Neutrophil (primary cell): ENCODE results near the gene PLCL1.

Experiments used
- H3K27ac ChIP-seq: fragments of 200-600 bp; sonication (generic); 2 replicates; pipeline ENCODE4 v1.5.1; 2016; ENCODE audit warnings: mild to moderate bottlenecking, moderate library complexity
- H3K27me3 ChIP-seq: fragments of 200-600 bp; sonication (generic); 2 replicates; pipeline ENCODE4 v1.6.0; 2016; ENCODE audit warnings: mild to moderate bottlenecking
- H3K36me3 ChIP-seq: fragments of 200-600 bp; sonication (generic); 2 replicates; pipeline ENCODE4 v1.5.1; 2017
- H3K4me1 ChIP-seq, 2 experiments: fragments of 200-600 bp in 1 of 2; sonication (generic) in 1 of 2; 1 replicate in 1 of 2; 2 replicates in 1 of 2; pipeline versions ENCODE4 v1.5.1 to v1.6.1; 2013 to 2016; ENCODE audit warnings: low read depth in 1 of 2, low read length in 1 of 2, mild to moderate bottlenecking in 1 of 2, moderate library complexity in 1 of 2; ENCODE audit not compliant: control insufficient read depth in 1 of 2, insufficient read depth in 1 of 2
- H3K4me3 ChIP-seq, 2 experiments: fragments of 200-600 bp in 1 of 2; sonication (generic) in 1 of 2; 1 replicate in 1 of 2; 2 replicates in 1 of 2; pipeline ENCODE4 v1.5.1; 2013 to 2016; ENCODE audit warnings: low read depth in 1 of 2, low read length in 1 of 2, mild to moderate bottlenecking in 1 of 2, moderate library complexity in 1 of 2
- H3K9me3 ChIP-seq: fragments of 200-600 bp; sonication (generic); 2 replicates; pipeline ENCODE4 v1.5.1; 2016
- TF ChIP-seq, protein P1 (sequence below): fragments of 200-600 bp; sonication (generic); IDR thresholded peaks from 2 replicates; pipeline ENCODE4 v1.5.1; 2016; ENCODE audit warnings: antibody characterized with exemption

Gene PLCL1

DNA sequence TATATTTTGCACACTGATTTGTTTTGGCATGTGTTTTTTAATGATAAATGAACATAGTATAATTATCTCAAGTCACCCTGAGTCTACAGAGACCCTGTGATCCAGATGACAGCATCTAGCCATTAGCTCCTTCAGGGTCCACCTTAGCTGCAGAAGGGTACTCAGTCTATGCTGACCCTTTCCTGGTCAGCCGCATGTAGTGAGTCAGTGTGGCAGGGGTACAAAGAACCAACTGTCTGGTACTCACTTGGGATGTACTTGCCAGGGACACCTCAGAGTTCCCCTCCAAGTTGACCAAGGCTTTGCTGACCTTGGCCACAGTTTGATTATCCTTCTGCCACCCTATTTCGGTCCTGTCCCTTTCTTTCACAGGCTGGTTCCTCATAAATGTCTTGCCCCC, 369.5 kb downstream of the PLCL1 start:
- TF ChIP-seq, protein P1, sequence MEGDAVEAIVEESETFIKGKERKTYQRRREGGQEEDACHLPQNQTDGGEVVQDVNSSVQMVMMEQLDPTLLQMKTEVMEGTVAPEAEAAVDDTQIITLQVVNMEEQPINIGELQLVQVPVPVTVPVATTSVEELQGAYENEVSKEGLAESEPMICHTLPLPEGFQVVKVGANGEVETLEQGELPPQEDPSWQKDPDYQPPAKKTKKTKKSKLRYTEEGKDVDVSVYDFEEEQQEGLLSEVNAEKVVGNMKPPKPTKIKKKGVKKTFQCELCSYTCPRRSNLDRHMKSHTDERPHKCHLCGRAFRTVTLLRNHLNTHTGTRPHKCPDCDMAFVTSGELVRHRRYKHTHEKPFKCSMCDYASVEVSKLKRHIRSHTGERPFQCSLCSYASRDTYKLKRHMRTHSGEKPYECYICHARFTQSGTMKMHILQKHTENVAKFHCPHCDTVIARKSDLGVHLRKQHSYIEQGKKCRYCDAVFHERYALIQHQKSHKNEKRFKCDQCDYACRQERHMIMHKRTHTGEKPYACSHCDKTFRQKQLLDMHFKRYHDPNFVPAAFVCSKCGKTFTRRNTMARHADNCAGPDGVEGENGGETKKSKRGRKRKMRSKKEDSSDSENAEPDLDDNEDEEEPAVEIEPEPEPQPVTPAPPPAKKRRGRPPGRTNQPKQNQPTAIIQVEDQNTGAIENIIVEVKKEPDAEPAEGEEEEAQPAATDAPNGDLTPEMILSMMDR: no peak
- peaks cover 3 to 53% of the 10 kb centered on the region in 2 experiments for H3K4me1 ChIP-seq

DNA sequence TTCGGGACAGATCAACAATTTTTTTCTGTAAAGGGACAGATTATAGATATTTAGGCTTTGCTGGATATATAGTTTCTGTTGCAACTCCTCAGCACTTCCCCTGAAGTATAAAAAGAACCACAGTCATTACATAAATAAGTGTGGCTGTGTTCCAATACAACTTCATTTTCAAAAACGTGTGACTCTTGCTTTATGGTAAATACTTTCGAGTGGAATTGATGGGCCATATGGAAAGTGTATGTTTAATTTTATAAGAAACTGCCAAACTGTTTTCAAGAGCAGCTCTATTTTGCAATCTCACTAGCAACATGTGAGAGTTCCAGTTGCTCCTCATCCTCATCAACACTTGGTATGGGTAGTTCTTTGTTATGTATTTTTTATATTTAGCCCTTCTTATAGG, 370.9 kb downstream of the PLCL1 start:
- TF ChIP-seq, protein P1: no peak
- H3K4me3 ChIP-seq: no peak overlapping the region
- no peak overlapping the region for H3K27ac ChIP-seq
- no peaks in the 10 kb centered on the region for H3K27me3 ChIP-seq
- H3K4me1 ChIP-seq: peaks cover 3 to 53% of the 10 kb centered on the region in 2 experiments
- peaks cover 6% of the 10 kb centered on the region for H3K9me3 ChIP-seq
- H3K36me3 ChIP-seq: no peaks in the 10 kb centered on the region

More for the DNA sequence above, 369.5 kb downstream of the PLCL1 start:
- Histone ChIP-seq H3K27ac (no peak overlapping the region), H3K4me3 (no peak overlapping the region), H3K27me3 (no peaks in the 10 kb centered on the region), H3K9me3 (no peaks in the 10 kb centered on the region), H3K36me3 (no peaks in the 10 kb centered on the region)

DNA sequence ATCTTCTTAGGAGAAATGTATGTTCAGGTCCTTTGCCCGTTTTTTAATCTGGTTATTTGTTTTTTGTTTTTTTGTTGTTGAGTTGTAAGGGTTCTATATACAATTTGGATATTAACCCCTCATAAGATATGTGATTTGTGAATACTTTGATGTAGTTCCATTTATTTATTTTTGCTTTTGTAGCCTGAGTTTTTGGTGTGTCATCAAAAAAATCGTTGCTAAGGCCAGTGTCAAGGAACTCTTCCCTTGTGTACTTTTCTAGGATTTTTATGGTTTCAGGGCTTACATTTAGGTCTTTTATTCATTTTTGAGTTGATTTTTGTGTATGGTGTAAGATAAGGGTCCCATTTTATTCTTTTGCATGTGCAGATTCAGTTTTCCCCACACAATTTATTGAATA, 372.6 kb downstream of the PLCL1 start:
- H3K4me3 ChIP-seq: no peak overlapping the region

DNA sequence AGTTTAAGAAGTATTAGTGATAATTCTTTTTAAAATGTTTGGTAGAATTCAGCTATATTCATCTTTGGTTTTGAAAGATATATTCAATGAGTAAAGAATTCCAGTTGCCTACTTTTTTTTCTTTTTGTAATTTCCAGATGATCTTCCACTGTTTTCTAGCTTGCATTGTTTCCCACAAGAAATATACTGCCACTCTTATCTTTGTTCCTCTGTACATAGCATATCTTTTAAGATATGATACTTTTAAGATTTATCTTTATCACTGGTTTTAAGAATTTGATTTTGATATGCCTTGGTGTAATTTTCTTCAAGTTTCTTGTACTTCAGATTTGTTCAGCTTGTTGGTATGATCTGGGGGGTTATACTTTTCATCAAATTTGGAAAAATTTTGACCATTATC, 374.4 kb downstream of the PLCL1 start:
- TF ChIP-seq, protein P1: no peak
- Histone ChIP-seq H3K27ac (no peak overlapping the region), H3K9me3 (peaks cover 6% of the 10 kb centered on the region), H3K4me1 (peaks cover 0 to 27% of the 10 kb centered on the region in 2 experiments), H3K36me3 (no peaks in the 10 kb centered on the region), H3K4me3 (no peak overlapping the region), H3K27me3 (no peaks in the 10 kb centered on the region)

More for the DNA sequence above, 372.6 kb downstream of the PLCL1 start:
- H3K36me3 ChIP-seq: no peaks in the 10 kb centered on the region
- H3K27ac ChIP-seq: no peak overlapping the region
- peaks cover 0 to 44% of the 10 kb centered on the region in 2 experiments for H3K4me1 ChIP-seq
- no peaks in the 10 kb centered on the region for H3K27me3 ChIP-seq
- H3K9me3 ChIP-seq: peaks cover 6% of the 10 kb centered on the region
- TF ChIP-seq, protein P1: no peak

DNA sequence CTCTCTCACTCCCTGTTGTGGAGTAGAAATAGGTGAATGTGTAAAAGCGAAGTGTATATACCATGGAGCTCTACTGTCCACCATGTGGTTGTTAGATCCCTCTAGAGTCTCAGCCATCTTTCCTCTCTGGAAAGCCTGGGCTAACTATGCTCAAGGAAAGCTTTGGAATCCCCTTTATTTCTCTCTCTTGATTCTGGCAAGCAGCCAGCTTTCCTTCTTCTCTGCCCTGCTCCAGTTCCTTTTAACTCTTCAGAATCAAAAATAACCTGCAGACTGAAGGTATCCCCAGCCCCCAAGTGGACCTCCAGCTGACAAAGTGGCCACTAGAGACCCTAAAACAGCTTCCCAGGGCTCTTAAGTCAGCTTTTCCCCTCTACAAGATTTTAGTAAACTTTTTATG, 381.9 kb downstream of the PLCL1 start:
- no peak overlapping the region for H3K27ac ChIP-seq
- H3K27me3 ChIP-seq: peaks cover 15% of the 10 kb centered on the region
- no peak overlapping the region for H3K4me3 ChIP-seq
- TF ChIP-seq, protein P1: no peak
- H3K36me3 ChIP-seq: no peaks in the 10 kb centered on the region
- H3K4me1 ChIP-seq: no peaks in the 10 kb centered on the region
- no peaks in the 10 kb centered on the region for H3K9me3 ChIP-seq

DNA sequence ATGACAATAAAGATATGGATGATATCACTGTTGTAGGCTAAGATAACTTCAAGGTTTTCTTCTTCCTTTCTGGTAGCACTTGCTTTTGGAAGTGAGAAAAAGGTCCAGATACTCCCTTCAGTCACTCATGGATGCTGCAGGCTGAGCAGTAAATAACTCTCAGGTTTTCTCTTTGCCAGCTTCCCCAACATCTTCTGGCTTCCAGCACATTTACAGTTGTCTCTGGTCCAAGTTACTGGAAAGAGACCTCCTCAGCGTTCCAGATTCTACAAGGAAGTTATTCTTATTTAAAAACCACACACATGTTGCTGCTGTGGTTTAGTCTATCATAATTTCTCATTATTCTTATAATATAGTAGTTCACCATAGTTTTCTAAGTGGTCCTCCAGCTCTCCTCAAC, 383.4 kb downstream of the PLCL1 start:
- no peak overlapping the region for H3K4me3 ChIP-seq
- TF ChIP-seq, protein P1: no peak
- H3K9me3 ChIP-seq: no peaks in the 10 kb centered on the region
- no peaks in the 10 kb centered on the region for H3K4me1 ChIP-seq
- H3K27me3 ChIP-seq: peaks cover 15% of the 10 kb centered on the region
- no peaks in the 10 kb centered on the region for H3K36me3 ChIP-seq
- H3K27ac ChIP-seq: no peak overlapping the region
